ENCODE measurements around the gene GNG7.
"Not testable (repeated sequence)": the region's sequence is repeated elsewhere in the genome, so short reads cannot be mapped to it uniquely, and the experiment has no call there.

Gene GNG7

GRCh38 chr19:2511570-2511969 is 190.9 kb downstream of the GNG7 start:
- H3K4me3 ChIP-seq (ENCODE audit: low read depth, low read length), result no peak overlapping the region
- TF ChIP-seq CTCF (IDR thresholded peaks at IDR 0.05; ENCODE audit: borderline replicate concordance, insufficient read depth, low read depth, low read length), result no peak

GRCh38 chr19:2509096-2509495 is 193.4 kb downstream of the GNG7 start:
- no peak for TF ChIP-seq CTCF (IDR thresholded peaks at IDR 0.05; ENCODE audit: borderline replicate concordance, insufficient read depth, low read depth, low read length)
- no peak overlapping the region for H3K4me3 ChIP-seq (ENCODE audit: low read depth, low read length)

DNA sequence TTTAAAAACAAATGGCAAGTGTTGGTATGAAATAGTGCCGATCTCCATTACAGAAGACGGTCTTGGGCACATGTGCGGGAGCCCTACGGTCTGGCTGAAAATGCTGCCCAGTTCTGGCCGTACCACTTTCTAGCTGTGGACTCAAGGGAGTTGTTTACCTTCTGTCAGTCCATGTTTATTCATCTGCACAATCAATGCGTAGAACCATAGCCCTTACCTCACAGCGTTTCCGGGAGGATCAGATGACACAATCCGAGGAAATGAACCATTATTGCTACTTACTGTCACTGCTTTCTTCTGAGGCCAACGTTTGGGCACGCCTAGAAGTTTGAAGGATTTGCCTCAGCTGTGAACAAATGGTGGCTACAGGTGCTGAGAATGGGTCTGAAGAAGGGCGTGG is 195.4 kb downstream of the GNG7 start:
- no peak overlapping the region for H3K4me3 ChIP-seq (ENCODE audit: low read depth, low read length)
- no peak for TF ChIP-seq CTCF (IDR thresholded peaks at IDR 0.05; ENCODE audit: borderline replicate concordance, insufficient read depth, low read depth, low read length)

DNA sequence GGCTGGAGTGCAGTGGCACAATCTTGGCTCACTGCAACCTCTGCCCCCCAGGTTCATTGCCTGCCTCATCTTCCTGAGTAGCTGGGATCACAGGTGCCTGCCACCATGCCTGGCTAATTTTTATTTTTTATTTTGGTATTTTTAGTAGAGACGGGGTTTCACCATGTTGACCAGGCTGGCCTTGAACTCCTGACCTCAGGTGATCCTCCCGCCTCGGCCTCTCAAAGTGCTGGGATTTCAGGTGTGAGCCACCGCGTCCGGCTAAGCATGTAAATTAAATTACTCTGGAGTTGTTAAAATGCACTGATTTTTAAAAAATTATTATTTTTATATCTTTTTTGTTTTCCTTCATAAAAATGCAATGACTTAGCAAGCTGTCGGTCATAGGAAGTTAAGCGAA is 195.8 kb downstream of the GNG7 start:
- H3K4me3 ChIP-seq (ENCODE audit: low read depth, low read length), result not testable (repeated sequence)

GRCh38 chr19:2503521-2504109 is 198.9 kb downstream of the GNG7 start:
- no peak overlapping the region for H3K4me3 ChIP-seq (ENCODE audit: low read depth, low read length)

GRCh38 chr19:2500841-2501261 is 201.6 kb downstream of the GNG7 start:
- H3K4me3 ChIP-seq (ENCODE audit: low read depth, low read length), result no peak overlapping the region
- TF ChIP-seq CTCF (IDR thresholded peaks at IDR 0.05; ENCODE audit: borderline replicate concordance, insufficient read depth, low read depth, low read length), result no peak

More at GRCh38 chr19:2503521-2504109, 198.9 kb downstream of the GNG7 start:
- TF ChIP-seq CTCF (IDR thresholded peaks at IDR 0.05; ENCODE audit: borderline replicate concordance, insufficient read depth, low read depth, low read length), result no peak

- H3K4me3 ChIP-seq (ENCODE audit: low read depth, low read length), result no peak overlapping the region
- no peak for TF ChIP-seq CTCF (IDR thresholded peaks at IDR 0.05; ENCODE audit: borderline replicate concordance, insufficient read depth, low read depth, low read length)
These were observed 202.3 kb downstream of the GNG7 start for GRCh38 chr19:2500156-2500555.

- no peak for TF ChIP-seq CTCF (IDR thresholded peaks at IDR 0.05; ENCODE audit: borderline replicate concordance, insufficient read depth, low read depth, low read length)
- no peak overlapping the region for H3K4me3 ChIP-seq (ENCODE audit: low read depth, low read length)
These were observed 205.3 kb downstream of the GNG7 start for GRCh38 chr19:2497186-2497585.
